ENCODE results near the gene MAP4K1.

MAP4K1 gene

GRCh38 chr19:38642176-38642575, 24.4 kb upstream of the MAP4K1 start:
- no peaks in the 10 kb centered on the region for H3K36me3 ChIP-seq (replicated peaks; ENCODE audit: low read depth, low read length)
- TF ChIP-seq EZH2phosphoT487 (IDR thresholded peaks at IDR 0.05; ENCODE audit: low read depth), result no peak
- TF ChIP-seq CTCF (IDR thresholded peaks at IDR 0.05; ENCODE audit: low read depth, low read length), result no peak
- H3K79me2 ChIP-seq (ENCODE audit: low read length), result no peaks in the 10 kb centered on the region
- H3K4me2 ChIP-seq (ENCODE audit: low read length), result no peak overlapping the region
- no peaks in the 10 kb centered on the region for H3K9me3 ChIP-seq (ENCODE audit: insufficient read depth, low read length)
- no peak overlapping the region for H3K9ac ChIP-seq (ENCODE audit: low read length)
- H3K4me1 ChIP-seq (ENCODE audit: low read length), result peaks cover 8% of the 10 kb centered on the region
- no peak overlapping the region for H2AFZ ChIP-seq (ENCODE audit: low read depth, low read length)
- H3K4me3 ChIP-seq (ENCODE audit: low read length), result no peak overlapping the region
- H3K27ac ChIP-seq (ENCODE audit: low read length), result no peak overlapping the region
- H3K27me3 ChIP-seq (ENCODE audit: low read depth, low read length), result no peaks in the 10 kb centered on the region
- H4K20me1 ChIP-seq (ENCODE audit: insufficient read depth, low read length), result no peaks in the 10 kb centered on the region

DNA sequence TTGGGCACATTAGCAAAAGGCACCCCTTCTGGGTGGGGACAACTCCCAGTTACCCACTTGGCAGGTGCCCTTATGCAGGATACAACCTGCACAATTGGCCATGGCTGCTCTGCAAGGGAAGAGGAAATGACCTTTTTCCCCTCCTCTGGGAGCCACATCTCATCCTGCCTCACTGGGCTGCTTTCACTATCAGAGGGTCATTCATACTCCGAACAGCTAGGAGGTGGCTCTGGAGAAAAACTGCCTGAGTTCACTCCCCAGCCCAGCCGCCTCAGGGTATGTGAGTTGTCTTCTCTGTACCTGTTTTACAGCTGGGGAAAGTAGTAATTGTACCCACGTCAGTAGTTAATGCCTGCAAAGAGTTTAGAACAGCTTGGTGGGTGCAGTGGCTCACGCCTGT, 22.6 kb upstream of the MAP4K1 start:
- Histone ChIP-seq H3K36me3 (replicated peaks; ENCODE audit: low read depth, low read length) (peaks cover 7% of the 10 kb centered on the region), H3K4me1 (ENCODE audit: low read length) (peaks cover 15% of the 10 kb centered on the region), H4K20me1 (ENCODE audit: insufficient read depth, low read length) (no peaks in the 10 kb centered on the region), H3K4me3 (ENCODE audit: low read length) (no peak overlapping the region), H3K27me3 (ENCODE audit: low read depth, low read length) (no peaks in the 10 kb centered on the region), H2AFZ (ENCODE audit: low read depth, low read length) (no peak overlapping the region), H3K27ac (ENCODE audit: low read length) (no peak overlapping the region), H3K79me2 (ENCODE audit: low read length) (no peaks in the 10 kb centered on the region), H3K9me3 (ENCODE audit: insufficient read depth, low read length) (no peaks in the 10 kb centered on the region), H3K4me2 (ENCODE audit: low read length) (no peak overlapping the region), H3K9ac (ENCODE audit: low read length) (no peak overlapping the region)
- TF ChIP-seq EZH2phosphoT487 (IDR thresholded peaks at IDR 0.05; ENCODE audit: low read depth) (no peak), CTCF (IDR thresholded peaks at IDR 0.05; ENCODE audit: low read depth, low read length) (no peak)

DNA sequence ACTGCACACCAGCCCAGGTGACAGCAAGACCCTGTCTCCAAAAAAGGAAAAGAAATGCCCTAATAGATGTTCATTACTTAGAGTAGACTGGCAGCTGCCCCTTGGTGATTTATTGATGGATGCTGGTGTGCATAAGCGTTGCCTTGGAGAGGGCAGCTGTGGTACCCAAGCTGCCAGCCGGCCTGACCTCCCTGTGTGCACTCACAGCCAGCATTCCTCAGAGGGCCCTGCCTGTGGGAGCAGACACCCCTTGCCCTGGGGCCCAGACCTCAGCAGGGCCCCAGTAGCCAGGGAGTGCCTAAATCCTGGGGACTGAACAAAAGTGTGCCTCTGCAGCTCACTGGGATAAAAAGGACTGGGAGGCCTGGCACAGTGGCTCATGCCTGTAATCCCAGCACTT, 21.9 kb upstream of the MAP4K1 start:
- Histone ChIP-seq H3K27ac (ENCODE audit: low read length) (no peak overlapping the region), H3K9ac (ENCODE audit: low read length) (no peak overlapping the region), H3K27me3 (ENCODE audit: low read depth, low read length) (no peaks in the 10 kb centered on the region), H3K79me2 (ENCODE audit: low read length) (no peaks in the 10 kb centered on the region), H3K4me2 (ENCODE audit: low read length) (no peak overlapping the region), H3K9me3 (ENCODE audit: insufficient read depth, low read length) (no peaks in the 10 kb centered on the region), H3K4me1 (ENCODE audit: low read length) (peaks cover 15% of the 10 kb centered on the region), H3K4me3 (ENCODE audit: low read length) (no peak overlapping the region), H2AFZ (ENCODE audit: low read depth, low read length) (no peak overlapping the region), H3K36me3 (replicated peaks; ENCODE audit: low read depth, low read length) (peaks cover 13% of the 10 kb centered on the region), H4K20me1 (ENCODE audit: insufficient read depth, low read length) (no peaks in the 10 kb centered on the region)
- TF ChIP-seq CTCF (IDR thresholded peaks at IDR 0.05; ENCODE audit: low read depth, low read length), result no peak
- TF ChIP-seq EZH2phosphoT487 (IDR thresholded peaks at IDR 0.05; ENCODE audit: low read depth), result no peak

DNA sequence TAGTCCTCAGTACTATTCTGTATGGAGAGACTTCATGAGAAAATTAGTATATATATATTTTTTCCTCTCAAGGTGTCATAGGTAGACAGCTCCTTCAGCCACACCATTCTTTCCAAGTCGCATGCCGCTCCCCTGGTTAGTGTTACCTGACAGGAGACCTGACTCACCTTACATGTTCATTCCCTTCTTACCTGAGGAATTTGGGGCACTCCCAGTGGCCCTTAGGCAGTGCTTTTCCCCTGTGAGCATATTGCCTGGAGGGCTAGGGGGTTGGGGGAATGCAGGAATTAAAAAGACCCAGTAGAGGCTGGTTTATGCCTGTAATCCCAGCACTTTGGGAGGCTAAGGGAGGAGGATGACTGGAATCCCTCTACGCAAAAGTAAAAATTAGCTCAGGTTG, 20.7 kb upstream of the MAP4K1 start:
- no peak overlapping the region for H3K4me3 ChIP-seq (ENCODE audit: low read length)
- no peaks in the 10 kb centered on the region for H3K9me3 ChIP-seq (ENCODE audit: insufficient read depth, low read length)
- no peak overlapping the region for H3K27ac ChIP-seq (ENCODE audit: low read length)
- H3K36me3 ChIP-seq (replicated peaks; ENCODE audit: low read depth, low read length), result peaks cover 14% of the 10 kb centered on the region
- no peak overlapping the region for H3K4me2 ChIP-seq (ENCODE audit: low read length)
- H4K20me1 ChIP-seq (ENCODE audit: insufficient read depth, low read length), result no peaks in the 10 kb centered on the region
- no peak for TF ChIP-seq EZH2phosphoT487 (IDR thresholded peaks at IDR 0.05; ENCODE audit: low read depth)
- no peak overlapping the region for H3K9ac ChIP-seq (ENCODE audit: low read length)
- H3K79me2 ChIP-seq (ENCODE audit: low read length), result no peaks in the 10 kb centered on the region
- H3K4me1 ChIP-seq (ENCODE audit: low read length), result peaks cover 15% of the 10 kb centered on the region
- H2AFZ ChIP-seq (ENCODE audit: low read depth, low read length), result no peak overlapping the region
- no peaks in the 10 kb centered on the region for H3K27me3 ChIP-seq (ENCODE audit: low read depth, low read length)

Measured in OCI-LY3 (cell line).